Fibroblast of the aortic adventitia (primary cell): Measurements from ENCODE around the gene ZBTB16. TPM values are rescaled to one million over a fixed set of nuclear protein-coding genes. Genes with fewer than 3 reads are reported as not detected.

Experiments
- DNase-seq: peaks from one replicate; pipeline ENCODE4 v3.0.0-alpha.2; 2010; ENCODE audit warnings: low read depth
- H3K4me3 ChIP-seq: 2 replicates; pipeline ENCODE4 v1.5.1; 2011; ENCODE audit warnings: low read depth, mild to moderate bottlenecking, control low read depth, low read length, moderate library complexity
- CTCF ChIP-seq: IDR thresholded peaks from 2 replicates; pipeline ENCODE4 v1.5.1; 2011; ENCODE audit warnings: mild to moderate bottlenecking, low read length, control low read depth, inconsistent platforms; ENCODE audit not compliant: insufficient read depth
- total RNA-seq: library from RNA; depleted of rRNA; stranded (reverse); fragments of >200 nt; gene quantifications from 2 replicates; pipeline ENCODE4 v1.2.3, GENCODE V29; 2012; ENCODE audit warnings: low replicate concordance

ZBTB16 gene
- total RNA-seq, 1 donor = 0.27 TPM

GRCh38 chr11:114102993-114103896, 43.7 kb downstream of the ZBTB16 start:
- DNase-seq = no peak
- no peak overlapping the region for H3K4me3 ChIP-seq
- no peak for TF ChIP-seq CTCF

- no peak for DNase-seq
- no peak overlapping the region for H3K4me3 ChIP-seq
- TF ChIP-seq CTCF = no peak
These were observed 46.1 kb downstream of the ZBTB16 start for GRCh38 chr11:114105611-114106010.

- no peak for DNase-seq
- no peak overlapping the region for H3K4me3 ChIP-seq
- no peak for TF ChIP-seq CTCF
These were observed 46.5 kb downstream of the ZBTB16 start for GRCh38 chr11:114106047-114106446.

GRCh38 chr11:114106986-114107385, 47.5 kb downstream of the ZBTB16 start:
- DNase-seq = no peak
- H3K4me3 ChIP-seq = no peak overlapping the region
- TF ChIP-seq CTCF = no peak

- DNase-seq = no peak
- H3K4me3 ChIP-seq = no peak overlapping the region
- no peak for TF ChIP-seq CTCF
These were observed 49.1 kb downstream of the ZBTB16 start for GRCh38 chr11:114108501-114109205.

GRCh38 chr11:114109206-114110090, 49.9 kb downstream of the ZBTB16 start:
- no peak for DNase-seq
- no peak for TF ChIP-seq CTCF
- no peak overlapping the region for H3K4me3 ChIP-seq
